ENCODE results near the gene LGI2. TPM values are rescaled to one million over a fixed set of nuclear protein-coding genes. Genes with fewer than 3 reads are reported as not detected.

LGI2 gene
- total and polyA plus RNA-seq, 2 of the 8 experiments (the other 6 are each of a cell fraction or from before 2014, with no cell fraction given), result 2.3 to 4.0 TPM

DNA sequence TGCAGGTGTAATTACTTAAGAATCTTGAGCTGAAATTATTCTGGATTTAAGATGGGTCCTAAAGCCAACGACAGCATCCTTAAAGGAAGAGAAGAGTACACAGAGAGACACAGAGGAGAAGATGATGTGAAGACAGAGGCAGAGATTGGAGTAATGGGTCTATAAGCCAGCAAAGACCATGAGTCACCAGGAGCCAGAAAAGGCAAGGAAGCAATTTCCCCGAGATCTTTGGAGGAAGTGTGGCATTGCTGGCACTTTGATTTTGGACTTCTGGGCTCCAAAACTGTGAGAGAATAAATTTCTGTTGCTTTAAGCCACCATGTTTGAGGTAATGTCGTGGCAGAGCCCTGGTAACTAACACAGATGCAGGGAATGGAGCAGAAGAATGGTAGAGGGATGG lies 32.4 kb upstream of the LGI2 start:
- TF ChIP-seq RXRA (IDR thresholded peaks at IDR 0.05; ENCODE audit: insufficient read depth, low read depth, low read length), result no peak
- no peak for TF ChIP-seq GABPA (IDR thresholded peaks at IDR 0.05; ENCODE audit: borderline replicate concordance, insufficient read depth, low read length)
- TF ChIP-seq SIX5 (IDR thresholded peaks at IDR 0.05; ENCODE audit: low read depth, low read length), result no peak
- TF ChIP-seq CBX5 (IDR thresholded peaks at IDR 0.05; ENCODE audit: low read depth, low read length), result no peak
- TF ChIP-seq CTBP2 (IDR thresholded peaks at IDR 0.05; ENCODE audit: borderline replicate concordance, insufficient read depth, insufficient read length, low read length), result no peak
- TF ChIP-seq SRF (IDR thresholded peaks at IDR 0.05; ENCODE audit: low read depth, low read length), result no peak
- TF ChIP-seq BCL11A (IDR thresholded peaks at IDR 0.05; ENCODE audit: low read depth in 2 of 2, low read length in 2 of 2), result no peak
- no peak for TF ChIP-seq CBX8 (IDR thresholded peaks at IDR 0.05; ENCODE audit: borderline replicate concordance, low read depth, low read length)
- TF ChIP-seq TAF1 (IDR thresholded peaks at IDR 0.05; ENCODE audit: low read depth, low read length), result no peak
- no peak for TF ChIP-seq ZNF274 (IDR thresholded peaks at IDR 0.05; ENCODE audit: borderline replicate concordance, extremely low read depth, low read length)
- TF ChIP-seq, protein P1, sequence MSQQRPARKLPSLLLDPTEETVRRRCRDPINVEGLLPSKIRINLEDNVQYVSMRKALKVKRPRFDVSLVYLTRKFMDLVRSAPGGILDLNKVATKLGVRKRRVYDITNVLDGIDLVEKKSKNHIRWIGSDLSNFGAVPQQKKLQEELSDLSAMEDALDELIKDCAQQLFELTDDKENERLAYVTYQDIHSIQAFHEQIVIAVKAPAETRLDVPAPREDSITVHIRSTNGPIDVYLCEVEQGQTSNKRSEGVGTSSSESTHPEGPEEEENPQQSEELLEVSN (IDR thresholded peaks at IDR 0.05), result no peak
- Histone ChIP-seq H3K18ac (ENCODE audit: extremely low read depth, low read length) (no peak overlapping the region), H4K8ac (ENCODE audit: extremely low read depth, insufficient read depth, low read length) (no peak overlapping the region), H3K9me3 (ENCODE audit: insufficient read depth in 2 of 2, low read depth in 1 of 2, low read length in 1 of 2) (no peaks in the 10 kb centered on the region), H3K56ac (replicated peaks; ENCODE audit: insufficient read length, low read depth, low read length) (no peak overlapping the region), H3K4ac (replicated peaks; ENCODE audit: insufficient read length, low read depth, low read length) (no peak overlapping the region), H3K14ac (ENCODE audit: insufficient read length) (no peak overlapping the region), H2AFZ (ENCODE audit: low read length) (0 out of 2 replicates have a peak overlapping the region, but pooled peaks have one; percentile 11), H3K79me2 (ENCODE audit: control insufficient read depth in 1 of 2, insufficient read depth in 2 of 2, low read length in 2 of 2) (no peaks in the 10 kb centered on the region), H2BK15ac (ENCODE audit: low read length) (no peak overlapping the region), H2BK5ac (ENCODE audit: low read depth, low read length) (no peak overlapping the region), H4K91ac (replicated peaks; ENCODE audit: insufficient read length, low read length) (no peak overlapping the region), H4K20me1 (replicated peaks in 1 of 2; ENCODE audit: control insufficient read depth in 1 of 2, insufficient read depth in 2 of 2, low read length in 2 of 2) (no peaks in the 10 kb centered on the region), H3K27ac (ENCODE audit: low read depth, low read length) (no peak overlapping the region), H3K36me3 (ENCODE audit: control insufficient read depth in 2 of 4, insufficient read depth in 4 of 4, low read length in 3 of 4) (no peaks in the 10 kb centered on the region), H2AK5ac (ENCODE audit: low read depth, low read length) (no peak overlapping the region), H3K4me2 (ENCODE audit: insufficient read depth in 1 of 2, low read depth in 2 of 2, low read length in 2 of 2) (no peak overlapping the region), H3K9ac (replicated peaks in 1 of 4; ENCODE audit: extremely low read depth in 1 of 4, low read depth in 3 of 4, low read length in 3 of 4) (no peak overlapping the region), H2BK120ac (replicated peaks; ENCODE audit: low read depth, low read length) (no peak overlapping the region), H2BK12ac (ENCODE audit: low read depth, low read length) (no peak overlapping the region), H3K23ac (ENCODE audit: insufficient read length) (no peak overlapping the region), H3K27me3 (replicated peaks in 1 of 4; ENCODE audit: control insufficient read depth in 3 of 4, extremely low read depth in 1 of 4, insufficient read depth in 3 of 4, low read length in 3 of 4) (no peaks in the 10 kb centered on the region), H4K5ac (ENCODE audit: insufficient read length, low read depth, low read length) (no peak overlapping the region), H3K4me3 (ENCODE audit: extremely low read depth in 1 of 4, insufficient read depth in 2 of 4, low read depth in 3 of 4, low read length in 4 of 4) (no peak overlapping the region), H3K4me1 (replicated peaks in 1 of 4; ENCODE audit: control insufficient read depth in 3 of 4, insufficient read depth in 4 of 4, low read length in 3 of 4) (peaks cover 0 to 15% (median 6%) of the 10 kb centered on the region in 4 experiments; a peak in 5 of 7 replicates), H3K23me2 (ENCODE audit: low read depth, low read length) (no peaks in the 10 kb centered on the region; the same call in 1 of the 2 replicates), H2BK20ac (ENCODE audit: low read length) (no peak overlapping the region), H3K79me1 (ENCODE audit: low read depth, low read length) (no peaks in the 10 kb centered on the region)
- ChIA-PET POLR2A (ENCODE audit: partially characterized antibody) (no interaction called here), CTCF (ENCODE audit: partially characterized antibody) (interaction anchor here (1.5 kb wide), 1 partner anchor 17 kb away, joined by 4 read pairs; no protein-coding TSS in a partner anchor)
- WGBS, 2 experiments (ENCODE audit: extremely low coverage in 1 of 2, insufficient coverage in 1 of 2, insufficient read length in 1 of 2, insufficient replicate concordance in 2 of 2, low coverage in 1 of 2, low lambda C conversion rate in 2 of 2, missing lambda C conversion rate in 1 of 2), result 93% methylated on average over 3 of the region's 3 CpGs; no CpG with 5 or more reads in 1 of the 2 experiments
- FAIRE-seq, result no peak
- no peak for DNase-seq (ENCODE audit: low read depth in 1 of 2, low spot score in 2 of 2)

Measured in H1 (cell line).